T47D (cell line): ENCODE data around the gene NME9.

Source experiments
- DNase-seq, 2 experiments: peaks; one replicate each; pipeline versions ENCODE4 v3.0.0 to v3.0.0-alpha.2; 2011 to 2012; ENCODE audit warnings: low read depth in 1 of 2, low spot score in 1 of 2
- JUND ChIP-seq: IDR thresholded peaks from 2 replicates; pipeline ENCODE4 v1.6.1; 2012; ENCODE audit warnings: low read depth
- in situ Hi-C: cut with HindIII; loops from 2 replicates; pipeline ENCODE4 v1.10.0; 2016; ENCODE audit warnings: low sequenced_read_pairs, low pct_unique_long_range_greater_than_20kb

Gene NME9

DNA sequence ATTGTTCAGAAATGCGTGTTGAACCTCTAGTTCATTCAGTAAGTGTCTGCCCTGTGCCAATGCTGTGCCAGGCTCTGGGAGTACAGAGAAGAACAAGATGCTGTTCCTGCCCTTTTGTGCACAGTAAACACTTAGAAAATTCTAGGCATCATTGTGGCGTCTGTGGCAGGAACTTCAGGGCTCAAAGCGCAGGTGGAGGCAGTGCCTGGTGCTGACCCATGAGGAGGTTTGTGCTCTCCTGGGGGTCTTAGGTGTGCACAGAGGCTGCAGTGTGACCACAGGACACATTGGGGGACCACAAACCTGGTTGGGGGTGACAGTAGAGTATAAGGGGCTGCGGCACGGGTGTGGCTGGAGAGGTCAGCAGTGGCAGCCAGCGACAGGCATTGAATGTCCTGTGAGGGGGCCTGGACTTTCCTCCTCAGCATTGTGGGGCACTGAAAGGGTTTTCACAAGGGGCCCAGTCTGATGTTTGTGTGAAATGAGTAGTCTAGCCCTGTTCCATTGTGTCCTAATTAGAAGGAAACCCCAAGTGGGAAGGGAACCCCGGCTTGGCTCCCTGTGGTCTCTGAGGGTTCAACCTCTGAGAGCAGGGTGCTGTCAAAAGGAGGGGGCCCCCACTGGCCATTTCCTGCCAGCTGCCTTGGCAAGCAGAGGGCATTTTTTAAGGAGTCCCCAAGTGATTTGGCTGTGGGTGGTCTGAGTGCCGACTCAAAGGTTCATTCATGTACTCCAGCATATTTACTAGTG is 39.7 kb upstream of the NME9 start:
- no peak for TF ChIP-seq JUND
- in situ Hi-C loops = no loop called here
- no peak for DNase-seq

DNA sequence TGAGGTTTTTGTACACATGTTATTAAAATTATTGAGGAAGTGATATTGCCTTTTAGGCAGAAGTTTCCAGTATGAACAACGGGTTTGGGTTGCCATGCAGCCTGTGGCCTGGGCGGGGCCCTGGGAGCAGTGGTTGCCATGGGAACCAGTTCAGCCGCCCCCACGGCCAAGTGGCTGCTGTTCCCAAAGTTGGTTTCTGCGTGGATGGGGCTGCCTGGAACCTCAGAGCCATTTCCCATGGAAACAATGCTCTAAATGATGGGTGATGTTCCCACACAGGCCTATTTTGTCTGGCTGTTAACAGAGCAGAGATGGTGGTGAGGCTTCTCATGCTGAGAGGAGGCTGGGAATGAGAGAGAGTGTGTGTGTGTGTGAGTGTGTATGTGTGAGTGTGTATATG is 38.3 kb upstream of the NME9 start:
- no peak for TF ChIP-seq JUND
- no peak for DNase-seq
- in situ Hi-C loops = no loop called here

DNA sequence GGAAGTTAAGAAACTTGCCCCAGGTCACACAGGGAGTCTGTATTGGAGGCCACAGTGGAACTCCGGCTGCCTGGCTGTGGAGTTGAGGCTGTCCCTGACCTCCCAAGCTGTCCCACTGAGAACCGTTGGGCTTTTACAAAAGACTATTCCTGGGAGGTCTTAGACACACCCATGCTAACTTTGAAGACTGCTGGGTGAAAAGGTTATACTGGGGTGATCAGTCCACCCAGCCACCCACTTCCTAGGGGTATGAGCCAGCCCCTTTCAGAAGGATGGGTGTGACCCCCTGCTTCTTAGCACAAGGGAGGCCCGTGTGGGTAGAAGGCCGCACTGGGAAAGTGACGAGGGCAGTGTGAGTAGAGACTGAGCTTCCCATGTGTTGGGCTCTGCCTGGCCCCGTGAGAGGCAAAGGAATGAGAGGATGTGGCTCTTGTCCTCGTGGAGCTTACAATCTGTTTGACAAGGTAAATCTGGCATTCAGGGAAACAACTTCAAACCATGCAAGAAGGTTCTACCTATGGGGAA is 37.7 kb upstream of the NME9 start:
- in situ Hi-C loops = no loop called here
- no peak for TF ChIP-seq JUND

DNA sequence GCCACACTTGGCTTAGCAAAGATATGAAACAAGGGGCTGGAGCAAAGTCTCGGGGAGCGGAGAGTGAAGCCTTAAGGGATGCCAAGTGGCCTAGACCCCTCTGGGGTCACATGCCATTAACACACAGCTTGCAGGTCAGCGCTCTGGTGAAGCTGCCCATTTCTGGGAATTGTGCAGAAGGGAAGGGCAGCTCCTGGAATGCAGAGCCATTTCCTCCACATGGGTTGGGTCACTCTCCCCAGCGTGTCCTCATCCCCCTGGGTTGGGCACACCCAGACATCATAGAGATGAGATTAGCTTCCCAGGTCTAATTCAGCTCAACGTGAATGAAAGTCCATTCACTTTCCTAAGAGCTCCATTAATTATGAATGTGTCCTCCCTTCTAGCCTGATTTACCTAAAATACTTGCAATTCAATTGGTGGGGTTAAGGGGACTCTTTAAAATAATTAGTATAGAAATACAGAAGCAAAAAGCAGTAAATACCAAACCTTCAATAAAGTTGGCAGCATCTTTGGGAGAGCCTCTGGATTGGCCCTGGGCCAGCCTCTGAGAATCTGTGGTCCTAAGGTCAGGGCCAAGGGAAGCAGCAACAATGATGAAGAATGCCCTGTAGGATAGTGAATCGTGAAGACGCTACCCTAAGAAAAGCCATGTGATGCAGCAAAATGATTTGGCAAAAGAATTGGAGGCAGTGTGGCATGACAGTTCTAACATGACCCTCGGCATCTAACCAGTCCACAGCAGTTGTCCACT is 36.5 kb upstream of the NME9 start:
- no peak for TF ChIP-seq JUND
- in situ Hi-C loops = no loop called here
- no peak for DNase-seq

More for the DNA sequence above, 37.7 kb upstream of the NME9 start:
- no peak for DNase-seq

DNA sequence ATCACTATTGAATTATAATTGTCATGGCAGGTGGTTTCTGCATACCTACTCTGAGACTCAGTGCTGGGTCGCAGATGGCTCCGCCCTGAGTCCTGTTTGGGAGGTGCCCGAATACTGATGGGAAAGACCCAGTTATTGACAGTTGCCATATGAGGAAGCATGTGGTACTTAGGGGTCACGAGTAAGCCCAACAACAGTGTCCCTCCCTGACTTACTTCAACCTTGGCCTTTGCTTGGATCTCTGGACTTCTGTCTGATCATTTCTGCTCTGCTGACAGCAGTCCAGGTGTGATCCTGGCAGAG is 35.6 kb upstream of the NME9 start:
- TF ChIP-seq JUND = no peak

DNA sequence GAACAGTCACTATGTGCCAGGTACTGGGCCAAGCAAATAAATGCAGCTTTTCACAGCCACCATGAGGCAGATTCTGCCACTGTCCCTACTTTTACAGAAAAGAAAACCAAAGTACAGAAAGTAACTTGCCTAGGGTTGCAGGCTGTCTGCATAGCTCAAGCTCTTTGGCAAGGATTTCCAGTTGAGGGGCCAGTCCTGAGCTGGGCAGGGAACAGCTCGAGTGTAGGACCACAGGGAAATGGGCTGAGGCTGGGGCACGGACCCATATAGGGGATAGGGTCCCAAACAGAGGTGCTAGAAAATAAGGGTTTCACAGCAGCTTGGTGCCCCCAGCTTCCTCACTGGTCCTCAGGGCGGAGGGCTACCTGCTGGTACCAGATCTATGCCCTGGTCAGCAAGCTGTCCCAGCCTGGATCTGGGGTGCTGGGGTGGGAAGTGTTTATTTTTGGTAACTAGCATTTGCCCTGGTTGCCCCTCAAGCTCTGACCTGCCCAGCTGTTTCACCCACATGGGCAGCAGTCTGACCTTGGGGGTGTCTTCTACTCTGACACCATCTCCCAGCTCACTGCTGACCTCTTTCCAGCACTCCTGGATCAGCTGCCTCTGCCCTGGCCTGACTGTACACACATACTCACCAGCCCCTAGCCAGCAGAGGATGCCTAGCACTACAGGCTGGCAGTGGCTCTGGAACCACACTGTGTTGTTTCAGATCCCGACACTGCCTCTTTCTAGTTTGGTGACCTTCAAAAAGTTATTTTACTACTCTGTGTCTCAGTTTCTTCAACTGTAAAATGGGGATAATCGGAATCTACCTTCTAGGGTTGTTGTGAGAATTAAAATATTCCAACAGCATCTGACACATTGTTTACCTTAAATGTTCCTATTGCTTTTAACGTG is 35.0 kb upstream of the NME9 start:
- in situ Hi-C loops = no loop called here
- DNase-seq = no peak
- TF ChIP-seq JUND = no peak

More for the DNA sequence above, 35.6 kb upstream of the NME9 start:
- no peak for DNase-seq
- in situ Hi-C loops = no loop called here

DNA sequence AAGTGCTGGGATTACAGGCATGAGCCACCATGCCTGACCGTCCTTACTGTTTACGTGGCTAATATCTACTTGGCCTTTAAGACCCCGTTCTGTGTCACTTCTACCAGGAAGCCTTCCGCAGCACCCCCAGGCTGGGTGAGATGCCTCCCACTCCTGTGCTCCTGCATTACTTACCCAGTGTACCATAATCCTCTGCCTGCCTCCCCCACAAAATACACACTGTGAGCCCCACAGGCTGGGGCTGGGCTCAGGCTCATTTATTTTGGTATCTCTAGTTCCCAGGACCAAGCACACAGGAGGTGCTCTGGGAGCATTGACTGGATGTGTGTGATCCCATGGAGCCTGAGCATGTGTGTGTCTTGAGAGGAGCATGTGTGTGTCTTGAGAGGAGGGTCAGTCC is 33.7 kb upstream of the NME9 start:
- TF ChIP-seq JUND = no peak
- DNase-seq = no peak

DNA sequence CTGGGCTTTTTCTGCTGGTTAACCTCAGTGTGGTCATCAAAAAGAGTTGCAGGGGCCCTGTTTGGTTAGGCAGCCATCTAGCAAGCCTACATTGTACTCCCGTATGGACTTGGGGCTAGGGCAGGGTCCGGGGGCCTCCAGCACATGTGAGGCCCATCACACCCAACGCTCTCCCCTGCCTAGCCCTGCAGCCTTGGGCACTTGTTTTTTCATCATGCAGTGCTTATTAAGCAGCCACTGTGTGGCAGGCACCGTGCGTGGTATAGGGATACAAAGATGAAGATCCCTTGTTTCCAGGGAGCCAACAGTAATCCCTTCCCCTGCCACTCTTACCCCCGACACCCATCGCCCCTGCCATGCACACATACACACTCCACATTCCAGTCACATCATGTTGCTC is 32.9 kb upstream of the NME9 start:
- in situ Hi-C loops = no loop called here
- no peak for DNase-seq
- TF ChIP-seq JUND = no peak

More for the DNA sequence above, 33.7 kb upstream of the NME9 start:
- in situ Hi-C loops = no loop called here

DNA sequence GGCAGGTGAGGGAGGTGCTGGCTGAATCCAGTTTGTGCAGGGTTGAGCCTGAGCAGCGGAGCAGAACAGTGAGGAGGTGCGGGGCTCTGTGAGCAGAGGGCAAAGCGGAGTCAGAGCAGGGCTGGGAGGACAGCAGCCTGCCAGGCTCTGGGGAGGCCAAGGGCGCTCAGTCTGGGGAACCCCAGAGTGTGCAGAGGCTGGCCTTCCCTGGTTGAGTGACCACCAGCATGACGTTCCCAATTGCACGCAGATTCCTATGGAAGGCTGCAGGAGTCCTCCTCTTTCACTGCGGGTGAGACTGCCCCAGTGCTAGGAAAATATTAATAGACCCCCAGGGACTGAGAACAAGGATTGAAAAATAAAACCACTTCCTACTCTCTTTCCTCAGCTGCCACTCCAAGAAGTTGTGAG is 31.9 kb upstream of the NME9 start:
- TF ChIP-seq JUND = no peak
- in situ Hi-C loops = no loop called here
- DNase-seq = no peak

DNA sequence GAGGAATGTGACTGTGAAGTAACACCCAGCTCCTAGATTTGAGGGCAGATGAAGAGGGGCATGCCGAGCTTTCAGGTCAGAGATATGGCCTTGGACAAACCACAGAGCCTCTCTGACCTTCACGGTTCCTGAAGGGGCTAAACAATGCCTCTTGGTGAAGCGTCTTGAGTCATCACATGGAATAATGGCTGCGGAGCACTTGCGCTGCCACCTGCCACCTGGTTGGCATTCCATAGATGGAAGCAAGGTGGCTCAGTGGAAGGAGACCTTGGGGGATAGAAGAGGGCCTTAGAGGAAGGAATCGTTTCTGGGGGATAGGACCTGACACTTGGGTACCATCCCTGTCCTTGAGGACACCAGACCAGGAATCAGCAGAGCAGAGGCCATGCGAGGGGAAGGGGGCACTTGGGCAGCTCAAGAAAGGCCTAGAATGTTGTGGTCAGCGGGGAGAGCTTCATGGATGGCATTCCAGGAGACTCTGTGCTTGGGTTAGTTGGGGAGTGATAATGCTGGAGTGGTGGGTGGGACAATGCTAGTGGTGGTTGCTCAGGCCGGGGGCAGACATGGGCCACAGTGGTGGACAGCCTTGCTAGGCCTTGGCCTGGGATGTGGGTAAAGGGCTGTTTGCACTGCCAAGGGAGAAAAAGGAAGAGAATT is 31.3 kb upstream of the NME9 start:
- TF ChIP-seq JUND = no peak
- in situ Hi-C loops = no loop called here
- DNase-seq = no peak

DNA sequence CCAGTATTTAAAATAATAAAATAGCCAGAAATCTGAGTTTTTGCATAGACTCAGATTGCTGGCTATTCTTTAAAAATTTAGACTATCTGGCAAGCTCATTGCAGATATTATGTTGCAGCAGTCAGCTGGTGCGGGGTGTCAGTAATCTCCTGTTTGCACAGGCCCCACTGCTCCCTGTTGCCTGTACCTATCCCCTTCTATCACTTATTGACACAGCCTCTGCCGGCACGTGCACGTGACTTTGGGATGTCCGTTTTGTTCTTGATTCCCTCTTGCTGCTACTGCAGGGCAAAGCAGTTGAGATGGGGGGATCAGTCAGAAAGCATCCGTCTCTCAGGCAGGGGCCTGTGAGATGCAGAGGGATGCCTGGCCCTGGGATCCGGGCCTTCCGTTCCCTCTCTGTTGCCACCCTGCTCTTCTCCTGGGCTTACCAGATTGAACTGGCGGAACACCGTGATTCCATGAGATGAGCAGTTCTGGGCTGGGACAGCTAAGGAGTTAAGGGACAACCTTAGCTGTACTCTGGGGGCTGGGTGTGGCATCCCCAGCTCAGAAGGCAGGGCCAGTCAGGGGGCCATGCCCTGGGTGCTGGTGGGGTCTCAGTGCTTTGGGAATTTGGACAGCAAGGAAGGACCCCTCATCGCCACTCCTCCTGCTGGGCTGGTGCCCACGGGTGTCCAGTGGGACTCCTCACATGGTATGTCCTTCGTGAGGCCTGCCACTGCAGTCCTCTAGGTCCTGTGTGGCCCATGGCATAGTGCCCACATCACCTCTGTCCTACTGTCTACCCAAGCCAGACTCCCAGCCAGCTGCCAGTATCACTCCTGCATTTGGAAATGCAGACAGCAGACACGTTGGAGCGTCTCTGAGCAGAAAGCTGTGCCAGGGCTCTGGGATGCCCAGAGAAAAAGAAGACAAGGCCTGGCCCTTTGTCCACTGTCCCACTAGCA is 30.5 kb upstream of the NME9 start:
- in situ Hi-C loops = no loop called here
- no peak for DNase-seq
- TF ChIP-seq JUND = no peak
